Urinary bladder (tissue), 4 donors: Measurements from ENCODE around the gene S100A9. TPM values are rescaled to one million over a fixed set of nuclear protein-coding genes. Genes with fewer than 3 reads are reported as not detected.
"Not testable (repeated sequence)": the region's sequence is repeated elsewhere in the genome, so short reads cannot be mapped to it uniquely, and the experiment has no call there.

Source experiments
- DNase-seq: peaks from one replicate; pipeline ENCODE4 v3.0.0-alpha.2; 2015; ENCODE audit errors: extremely low spot score
- H3K27ac ChIP-seq: one replicate; pipeline ENCODE4 v1.5.1; 2013; ENCODE audit warnings: low read depth, mild to moderate bottlenecking, moderate library complexity
- H3K36me3 ChIP-seq: one replicate; pipeline ENCODE4 v1.6.1; 2013; ENCODE audit warnings: mild to moderate bottlenecking, moderate library complexity; ENCODE audit not compliant: insufficient read depth
- H3K4me1 ChIP-seq: one replicate; pipeline ENCODE4 v1.6.1; 2013; ENCODE audit warnings: mild to moderate bottlenecking, moderate library complexity; ENCODE audit not compliant: insufficient read depth
- H3K4me3 ChIP-seq: one replicate; pipeline ENCODE4 v1.5.1; 2013; ENCODE audit warnings: low read depth, low read length
- WGBS: extraction: QIAGEN DNeasy Blood & Tissue Kit; methylation state at CpG from one replicate; pipeline ENCODE4 v1.1.7; 2013; 5-methylcytosine and 5-hydroxymethylcytosine counted together
- polyA plus RNA-seq: library from polyadenylated mRNA; stranded (reverse); fragments of 200-250 nt; gene quantifications from one replicate; pipeline ENCODE4 v1.2.3, GENCODE V29; 2013
- small RNA-seq: library from RNA; depleted of rRNA; stranded (forward); fragments of <200 nt; gene quantifications from one replicate; pipeline ENCODE3, GENCODE V24; 2014
- total RNA-seq: library from RNA; depleted of rRNA; stranded (reverse); fragments of >200 nt; gene quantifications from one replicate; pipeline ENCODE4 v1.2.3, GENCODE V29; 2014
- donor health status: healthy with polysubstance abuse.
- donor health status: healthy.

The S100A9 gene
- total and polyA plus RNA-seq, 2 donors: 77.5 to 471 TPM

GRCh38 chr1:153404086-153404635 is 46.5 kb downstream of the S100A9 start:
- Histone ChIP-seq H3K4me3 (no peak overlapping the region), H3K36me3 (no peaks in the 10 kb centered on the region), H3K4me1 (no peaks in the 10 kb centered on the region), H3K27ac (no peak overlapping the region)
- 74% methylated on average over 7 of the region's 7 CpGs for WGBS
- no peak for DNase-seq

- DNase-seq: no peak
- 43% methylated on average over 15 of the region's 15 CpGs for WGBS
- no peak overlapping the region for H3K4me3 ChIP-seq
These were observed 47.1 kb downstream of the S100A9 start for GRCh38 chr1:153404768-153405167.

GRCh38 chr1:153405825-153406599 is 48.4 kb downstream of the S100A9 start:
- WGBS: 70% methylated on average over 6 of the region's 6 CpGs
- H3K27ac ChIP-seq, H3K4me3 ChIP-seq, H3K36me3 ChIP-seq, H3K4me1 ChIP-seq, DNase-seq: not testable (repeated sequence)

More at GRCh38 chr1:153404768-153405167, 47.1 kb downstream of the S100A9 start:
- H3K36me3 ChIP-seq: no peaks in the 10 kb centered on the region
- H3K4me1 ChIP-seq: no peaks in the 10 kb centered on the region
- no peak overlapping the region for H3K27ac ChIP-seq

- DNase-seq, H3K4me1 ChIP-seq, H3K4me3 ChIP-seq, H3K27ac ChIP-seq, H3K36me3 ChIP-seq: not testable (repeated sequence)
- WGBS: 68% methylated on average over 11 of the region's 11 CpGs
These were observed 49.6 kb downstream of the S100A9 start for GRCh38 chr1:153407274-153407673.

Small RNAs within 50 kb of the gene (small RNA-seq; reads per million reads assigned to genes)
- not detected for gene RNU6-160P
- gene S100A15A: not detected

Other genes starting within 250 kb of the S100A9 start
- gene SPRR2F, start 244.3 kb upstream of the S100A9 start, total RNA-seq: not detected
- gene SPRR2F, start 244.3 kb upstream of the S100A9 start, polyA plus RNA-seq: not detected
- not detected for gene SPRR2G, start 207.0 kb upstream of the S100A9 start, total RNA-seq
- not detected for gene SPRR2G, start 207.0 kb upstream of the S100A9 start, polyA plus RNA-seq
- not detected for gene LELP1, start 154.4 kb upstream of the S100A9 start, total RNA-seq
- not detected for gene LELP1, start 154.4 kb upstream of the S100A9 start, polyA plus RNA-seq
- gene PRR9, start 140.3 kb upstream of the S100A9 start, total RNA-seq: not detected
- not detected for gene PRR9, start 140.3 kb upstream of the S100A9 start, polyA plus RNA-seq
- not detected for gene LORICRIN, start 98.2 kb upstream of the S100A9 start, total RNA-seq
- not detected for gene LORICRIN, start 98.2 kb upstream of the S100A9 start, polyA plus RNA-seq
- gene PGLYRP3, start 44.9 kb upstream of the S100A9 start, total RNA-seq: not detected
- not detected for gene PGLYRP3, start 44.9 kb upstream of the S100A9 start, polyA plus RNA-seq
- not detected for gene PGLYRP4, start 9.0 kb upstream of the S100A9 start, total RNA-seq
- 0.10 TPM for gene PGLYRP4, start 9.0 kb upstream of the S100A9 start, polyA plus RNA-seq
- gene S100A12, start 17.8 kb downstream of the S100A9 start, total RNA-seq: 5.6 TPM
- 4.3 TPM for gene S100A12, start 17.8 kb downstream of the S100A9 start, polyA plus RNA-seq
- 16.5 TPM for gene S100A8, start 33.2 kb downstream of the S100A9 start, total RNA-seq
- 128 TPM for gene S100A8, start 33.2 kb downstream of the S100A9 start, polyA plus RNA-seq
- not detected for gene S100A7A, start 58.7 kb downstream of the S100A9 start, total RNA-seq
- gene S100A7A, start 58.7 kb downstream of the S100A9 start, polyA plus RNA-seq: not detected
- gene S100A7, start 102.8 kb downstream of the S100A9 start, total RNA-seq: not detected
- gene S100A7, start 102.8 kb downstream of the S100A9 start, polyA plus RNA-seq: not detected
- gene S100A6, start 178.1 kb downstream of the S100A9 start, total RNA-seq: 322 TPM
- gene S100A6, start 178.1 kb downstream of the S100A9 start, polyA plus RNA-seq: 1,706 TPM
- not detected for gene S100A5, start 183.1 kb downstream of the S100A9 start, total RNA-seq
- 0.42 TPM for gene S100A5, start 183.1 kb downstream of the S100A9 start, polyA plus RNA-seq
- 113 TPM for gene S100A4, start 188.0 kb downstream of the S100A9 start, total RNA-seq
- 440 TPM for gene S100A4, start 188.0 kb downstream of the S100A9 start, polyA plus RNA-seq
- gene S100A3, start 191.4 kb downstream of the S100A9 start, total RNA-seq: not detected
- gene S100A3, start 191.4 kb downstream of the S100A9 start, polyA plus RNA-seq: 5.2 TPM
- gene S100A2, start 208.0 kb downstream of the S100A9 start, total RNA-seq: 26.2 TPM
- gene S100A2, start 208.0 kb downstream of the S100A9 start, polyA plus RNA-seq: 91.2 TPM